ENCODE results near the gene GRIK1.

Gene GRIK1

GRCh38 chr21:29834617-29835016 is 105.2 kb downstream of the GRIK1 start:
- H3K4me1 ChIP-seq (ENCODE audit: control insufficient read depth, insufficient read depth, low read length): no peaks in the 10 kb centered on the region
- no peak overlapping the region for H3K4me3 ChIP-seq (ENCODE audit: low read length)
- WGBS (ENCODE audit: insufficient coverage, insufficient read length): no CpG with 5 or more reads among the region's 2 CpGs
- H3K27me3 ChIP-seq (ENCODE audit: control insufficient read depth, insufficient read depth, low read length): no peaks in the 10 kb centered on the region
- no peaks in the 10 kb centered on the region for H3K36me3 ChIP-seq (ENCODE audit: control insufficient read depth, insufficient read depth, low read length)
- H3K9me3 ChIP-seq (ENCODE audit: control insufficient read depth, insufficient read depth, low read length): peaks cover 2% of the 10 kb centered on the region; the same call in 1 of the 2 replicates
- no peak overlapping the region for H3K27ac ChIP-seq (ENCODE audit: low read length)
- DNase-seq (ENCODE audit: low read depth, low spot score): no peak

GRCh38 chr21:29832217-29832616 is 107.6 kb downstream of the GRIK1 start:
- Histone ChIP-seq H3K4me1 (ENCODE audit: control insufficient read depth, insufficient read depth, low read length) (no peaks in the 10 kb centered on the region), H3K27me3 (ENCODE audit: control insufficient read depth, insufficient read depth, low read length) (no peaks in the 10 kb centered on the region), H3K4me3 (ENCODE audit: low read length) (no peak overlapping the region), H3K9me3 (ENCODE audit: control insufficient read depth, insufficient read depth, low read length) (peaks cover 2% of the 10 kb centered on the region; the same call in 1 of the 2 replicates), H3K27ac (ENCODE audit: low read length) (no peak overlapping the region), H3K36me3 (ENCODE audit: control insufficient read depth, insufficient read depth, low read length) (no peaks in the 10 kb centered on the region)
- no peak for DNase-seq (ENCODE audit: low read depth, low spot score)
- no CpG with 5 or more reads among the region's 2 CpGs for WGBS (ENCODE audit: insufficient coverage, insufficient read length)

GRCh38 chr21:29829564-29830275 is 110.1 kb downstream of the GRIK1 start:
- no peak overlapping the region for H3K27ac ChIP-seq (ENCODE audit: low read length)
- no peaks in the 10 kb centered on the region for H3K36me3 ChIP-seq (ENCODE audit: control insufficient read depth, insufficient read depth, low read length)
- no peak for DNase-seq (ENCODE audit: low read depth, low spot score)
- no peaks in the 10 kb centered on the region for H3K4me1 ChIP-seq (ENCODE audit: control insufficient read depth, insufficient read depth, low read length)
- H3K4me3 ChIP-seq (ENCODE audit: low read length): no peak overlapping the region
- WGBS (ENCODE audit: insufficient coverage, insufficient read length): no CpG with 5 or more reads among the region's 2 CpGs
- peaks cover 2% of the 10 kb centered on the region; the same call in 1 of the 2 replicates for H3K9me3 ChIP-seq (ENCODE audit: control insufficient read depth, insufficient read depth, low read length)
- no peaks in the 10 kb centered on the region for H3K27me3 ChIP-seq (ENCODE audit: control insufficient read depth, insufficient read depth, low read length)

- no peaks in the 10 kb centered on the region for H3K4me1 ChIP-seq (ENCODE audit: control insufficient read depth, insufficient read depth, low read length)
- no peak overlapping the region for H3K27ac ChIP-seq (ENCODE audit: low read length)
- WGBS (ENCODE audit: insufficient coverage, insufficient read length): no CpG with 5 or more reads among the region's 2 CpGs
- H3K4me3 ChIP-seq (ENCODE audit: low read length): no peak overlapping the region
- no peak for DNase-seq (ENCODE audit: low read depth, low spot score)
- H3K27me3 ChIP-seq (ENCODE audit: control insufficient read depth, insufficient read depth, low read length): no peaks in the 10 kb centered on the region
- peaks cover 2% of the 10 kb centered on the region; the same call in 1 of the 2 replicates for H3K9me3 ChIP-seq (ENCODE audit: control insufficient read depth, insufficient read depth, low read length)
- H3K36me3 ChIP-seq (ENCODE audit: control insufficient read depth, insufficient read depth, low read length): no peaks in the 10 kb centered on the region
Measured at GRCh38 chr21:29827647-29828046, 112.1 kb downstream of the GRIK1 start.

- Histone ChIP-seq H3K27ac (ENCODE audit: low read length) (no peak overlapping the region), H3K27me3 (ENCODE audit: control insufficient read depth, insufficient read depth, low read length) (no peaks in the 10 kb centered on the region), H3K9me3 (ENCODE audit: control insufficient read depth, insufficient read depth, low read length) (peaks cover 2% of the 10 kb centered on the region; the same call in 1 of the 2 replicates), H3K4me3 (ENCODE audit: low read length) (no peak overlapping the region), H3K4me1 (ENCODE audit: control insufficient read depth, insufficient read depth, low read length) (no peaks in the 10 kb centered on the region), H3K36me3 (ENCODE audit: control insufficient read depth, insufficient read depth, low read length) (no peaks in the 10 kb centered on the region)
- no peak for DNase-seq (ENCODE audit: low read depth, low spot score)
- no CpG with 5 or more reads among the region's 3 CpGs for WGBS (ENCODE audit: insufficient coverage, insufficient read length)
Measured at GRCh38 chr21:29827236-29827635, 112.6 kb downstream of the GRIK1 start.

GRCh38 chr21:29826386-29826785 is 113.4 kb downstream of the GRIK1 start:
- H3K36me3 ChIP-seq (ENCODE audit: control insufficient read depth, insufficient read depth, low read length): no peaks in the 10 kb centered on the region
- no peak for DNase-seq (ENCODE audit: low read depth, low spot score)
- no peaks in the 10 kb centered on the region for H3K27me3 ChIP-seq (ENCODE audit: control insufficient read depth, insufficient read depth, low read length)
- no peak overlapping the region for H3K4me3 ChIP-seq (ENCODE audit: low read length)
- no CpG with 5 or more reads among the region's 1 CpG for WGBS (ENCODE audit: insufficient coverage, insufficient read length)
- H3K9me3 ChIP-seq (ENCODE audit: control insufficient read depth, insufficient read depth, low read length): no peaks in the 10 kb centered on the region
- H3K27ac ChIP-seq (ENCODE audit: low read length): no peak overlapping the region
- no peaks in the 10 kb centered on the region for H3K4me1 ChIP-seq (ENCODE audit: control insufficient read depth, insufficient read depth, low read length)

- H3K27me3 ChIP-seq (ENCODE audit: control insufficient read depth, insufficient read depth, low read length): no peaks in the 10 kb centered on the region
- no peaks in the 10 kb centered on the region for H3K36me3 ChIP-seq (ENCODE audit: control insufficient read depth, insufficient read depth, low read length)
- H3K27ac ChIP-seq (ENCODE audit: low read length): no peak overlapping the region
- H3K4me1 ChIP-seq (ENCODE audit: control insufficient read depth, insufficient read depth, low read length): no peaks in the 10 kb centered on the region
- no CpG with 5 or more reads among the region's 2 CpGs for WGBS (ENCODE audit: insufficient coverage, insufficient read length)
- no peaks in the 10 kb centered on the region for H3K9me3 ChIP-seq (ENCODE audit: control insufficient read depth, insufficient read depth, low read length)
- no peak overlapping the region for H3K4me3 ChIP-seq (ENCODE audit: low read length)
- no peak for DNase-seq (ENCODE audit: low read depth, low spot score)
Measured at GRCh38 chr21:29825936-29826335, 113.9 kb downstream of the GRIK1 start.

- no peak overlapping the region for H3K4me3 ChIP-seq (ENCODE audit: low read length)
- H3K9me3 ChIP-seq (ENCODE audit: control insufficient read depth, insufficient read depth, low read length): no peaks in the 10 kb centered on the region
- DNase-seq (ENCODE audit: low read depth, low spot score): no peak
Measured at GRCh38 chr21:29825345-29825744, 114.5 kb downstream of the GRIK1 start.

GRCh38 chr21:29822064-29822463 is 117.7 kb downstream of the GRIK1 start:
- no peaks in the 10 kb centered on the region for H3K27me3 ChIP-seq (ENCODE audit: control insufficient read depth, insufficient read depth, low read length)
- H3K4me1 ChIP-seq (ENCODE audit: control insufficient read depth, insufficient read depth, low read length): no peaks in the 10 kb centered on the region
- no peaks in the 10 kb centered on the region for H3K36me3 ChIP-seq (ENCODE audit: control insufficient read depth, insufficient read depth, low read length)
- no peak overlapping the region for H3K4me3 ChIP-seq (ENCODE audit: low read length)
- H3K27ac ChIP-seq (ENCODE audit: low read length): no peak overlapping the region
- DNase-seq (ENCODE audit: low read depth, low spot score): no peak
- H3K9me3 ChIP-seq (ENCODE audit: control insufficient read depth, insufficient read depth, low read length): no peaks in the 10 kb centered on the region

More at GRCh38 chr21:29825345-29825744, 114.5 kb downstream of the GRIK1 start:
- no peak overlapping the region for H3K27ac ChIP-seq (ENCODE audit: low read length)
- no peaks in the 10 kb centered on the region for H3K36me3 ChIP-seq (ENCODE audit: control insufficient read depth, insufficient read depth, low read length)
- no peaks in the 10 kb centered on the region for H3K27me3 ChIP-seq (ENCODE audit: control insufficient read depth, insufficient read depth, low read length)
- no peaks in the 10 kb centered on the region for H3K4me1 ChIP-seq (ENCODE audit: control insufficient read depth, insufficient read depth, low read length)

GRCh38 chr21:29821230-29821629 is 118.6 kb downstream of the GRIK1 start:
- Histone ChIP-seq H3K36me3 (ENCODE audit: control insufficient read depth, insufficient read depth, low read length) (no peaks in the 10 kb centered on the region), H3K27me3 (ENCODE audit: control insufficient read depth, insufficient read depth, low read length) (no peaks in the 10 kb centered on the region), H3K9me3 (ENCODE audit: control insufficient read depth, insufficient read depth, low read length) (no peaks in the 10 kb centered on the region), H3K4me1 (ENCODE audit: control insufficient read depth, insufficient read depth, low read length) (no peaks in the 10 kb centered on the region), H3K27ac (ENCODE audit: low read length) (no peak overlapping the region), H3K4me3 (ENCODE audit: low read length) (no peak overlapping the region)
- DNase-seq (ENCODE audit: low read depth, low spot score): no peak
- WGBS (ENCODE audit: insufficient coverage, insufficient read length): no CpG with 5 or more reads among the region's 1 CpG

GRCh38 chr21:29819675-29820326 is 120.0 kb downstream of the GRIK1 start:
- Histone ChIP-seq H3K27me3 (ENCODE audit: control insufficient read depth, insufficient read depth, low read length) (no peaks in the 10 kb centered on the region), H3K4me1 (ENCODE audit: control insufficient read depth, insufficient read depth, low read length) (no peaks in the 10 kb centered on the region), H3K27ac (ENCODE audit: low read length) (no peak overlapping the region), H3K4me3 (ENCODE audit: low read length) (no peak overlapping the region), H3K9me3 (ENCODE audit: control insufficient read depth, insufficient read depth, low read length) (no peaks in the 10 kb centered on the region), H3K36me3 (ENCODE audit: control insufficient read depth, insufficient read depth, low read length) (no peaks in the 10 kb centered on the region)
- no CpG with 5 or more reads among the region's 5 CpGs for WGBS (ENCODE audit: insufficient coverage, insufficient read length)
- no peak for DNase-seq (ENCODE audit: low read depth, low spot score)
